T-cell (primary cell): Measurements from ENCODE around the gene NDC1. TPM values are rescaled to one million over a fixed set of nuclear protein-coding genes. Genes with fewer than 3 reads are reported as not detected.
A peak's percentile ranks its signal among the peaks of the same experiment; 100 is the strongest.
"Not testable (repeated sequence)": the region's sequence is repeated elsewhere in the genome, so short reads cannot be mapped to it uniquely, and the experiment has no call there.

Source experiments
- ATAC-seq, 4 experiments: fragments of 200-7000 bp in 3 of 4; fragments of 150-1000 bp in 1 of 4; cut with Tn5 transposase; replicated peaks in 1 of 4; 1 replicate in 3 of 4; 2 replicates in 1 of 4; pipeline ENCODE4 v1.10.0; 2021; ENCODE audit warnings: moderate library complexity in 3 of 4, mild to moderate bottlenecking in 2 of 4, moderate number of reproducible peaks in 1 of 4
- CTCF ChIA-PET, 2 donors: fragments of 300-600 bp; sonication (Branson Sonifier 250); formaldehyde crosslinking; loops; one replicate each; lab custom pipeline; 2022; ENCODE audit warnings: antibody characterized with exemption in 2 of 2; lab: Charles Lee
- POLR2A ChIA-PET, 2 donors: fragments of 300-600 bp; sonication (Branson Sonifier 250); formaldehyde crosslinking; loops; one replicate each; lab custom pipeline; 2022; ENCODE audit warnings: antibody characterized with exemption in 2 of 2; lab: Charles Lee
- DNase-seq, 35 experiments: peaks; one replicate each; pipeline versions ENCODE4 v3.0.0 to v3.0.0-alpha.2; 2013 to 2023
- H3K27ac ChIP-seq: one replicate; pipeline ENCODE4 v1.5.1; 2013; ENCODE audit warnings: low read length
- H3K27me3 ChIP-seq, 2 experiments: replicated peaks in 1 of 2; 1 replicate in 1 of 2; 2 replicates in 1 of 2; pipeline versions ENCODE4 v1.6.1 to v1.7.0; 2013; ENCODE audit warnings: low read length in 1 of 2, mixed read lengths in 1 of 2; ENCODE audit not compliant: control insufficient read depth in 2 of 2, insufficient read depth in 2 of 2; ENCODE audit errors: extremely low read depth in 1 of 2
- H3K36me3 ChIP-seq, 2 donors: 1 replicate in 1 of 2; 2 replicates in 1 of 2; pipeline versions ENCODE4 v1.6.1 to v1.7.0; 2013; ENCODE audit warnings: low read length in 1 of 2; ENCODE audit not compliant: control insufficient read depth in 2 of 2, insufficient read depth in 1 of 2; ENCODE audit errors: extremely low read depth in 1 of 2
- H3K4me1 ChIP-seq, 2 experiments: 1 replicate in 1 of 2; 2 replicates in 1 of 2; pipeline versions ENCODE4 v1.6.1 to v1.7.0; 2013; ENCODE audit warnings: low read length in 2 of 2, mixed read lengths in 1 of 2; ENCODE audit not compliant: insufficient read depth in 2 of 2, control insufficient read depth in 1 of 2; ENCODE audit errors: extremely low read depth in 1 of 2
- H3K4me3 ChIP-seq, 2 donors: 1 replicate in 1 of 2; 2 replicates in 1 of 2; pipeline versions ENCODE4 v1.5.1 to v1.7.0; 2013; ENCODE audit warnings: mild to moderate bottlenecking in 2 of 2, low read length in 1 of 2, moderate library complexity in 1 of 2; ENCODE audit not compliant: control insufficient read depth in 1 of 2; ENCODE audit errors: extremely low read depth in 1 of 2
- H3K9me3 ChIP-seq: 2 replicates; pipeline ENCODE4 v1.7.0; 2013
- H3K27ac Mint-ChIP-seq, 2 donors: one replicate each; pipeline ENCODE4 v1.8.0; 2020 to 2021; ENCODE audit warnings: mild to moderate bottlenecking in 2 of 2, mixed read lengths in 2 of 2
- H3K27me3 Mint-ChIP-seq, 2 donors: one replicate each; pipeline ENCODE4 v1.8.0; 2021 to 2022; ENCODE audit warnings: mixed read lengths in 2 of 2
- H3K36me3 Mint-ChIP-seq: one replicate; pipeline ENCODE4 v1.8.0; 2021; ENCODE audit warnings: mixed read lengths
- H3K4me1 Mint-ChIP-seq, 3 donors: one replicate each; pipeline ENCODE4 v1.8.0; 2020 to 2022; ENCODE audit warnings: mixed read lengths in 3 of 3, mild to moderate bottlenecking in 1 of 3
- H3K4me3 Mint-ChIP-seq, 3 donors: one replicate each; pipeline ENCODE4 v1.8.0; 2020 to 2022; ENCODE audit warnings: mild to moderate bottlenecking in 3 of 3, mixed read lengths in 3 of 3, moderate library complexity in 3 of 3
- H3K9me3 Mint-ChIP-seq, 3 donors: one replicate each; pipeline ENCODE4 v1.8.0; 2020 to 2022; ENCODE audit warnings: mixed read lengths in 3 of 3
- WGBS: methylation state at CpG from one replicate; pipeline ENCODE4 v1.1.5; 2013; ENCODE audit warnings: missing lambda C conversion rate; ENCODE audit not compliant: insufficient coverage; 5-methylcytosine and 5-hydroxymethylcytosine counted together
- total RNA-seq, 35 experiments: library from RNA in 6 of 35; stranded (reverse) in 6 of 35; fragments of 120-200 nt in 1 of 35; gene quantifications; one replicate each; pipeline versions ENCODE4 v1.2.1 to v1.2.4 and lab custom pipeline; 2013 to 2026

Gene NDC1
- total RNA-seq, 5 donors from 2014 or later (not counting 1 experiment from before 2014, with no cell fraction given): 5.6 to 13.3 (median 12.2) TPM

DNA sequence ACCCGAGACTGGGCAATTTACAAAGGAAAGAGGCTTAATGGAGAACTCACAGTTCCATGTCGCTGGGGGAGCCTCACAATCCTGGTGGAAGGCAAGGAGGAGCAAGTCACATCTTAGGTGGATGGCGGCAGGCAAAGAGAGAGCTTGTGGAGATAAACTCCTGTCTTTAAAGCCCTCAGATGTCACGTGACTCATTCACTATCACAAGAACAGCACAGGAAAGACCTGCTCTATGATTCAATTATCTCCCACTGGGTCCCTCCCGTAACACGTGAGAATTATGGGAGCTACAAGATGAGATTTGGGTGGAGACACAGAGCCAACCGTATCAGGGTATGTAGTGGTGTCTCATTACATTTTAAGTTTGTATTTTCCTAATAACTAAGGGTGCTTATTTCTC lies 77.6 kb downstream of the NDC1 start:
- H3K9me3 Mint-ChIP-seq, H3K4me1 Mint-ChIP-seq, H3K27ac Mint-ChIP-seq, H3K27ac ChIP-seq, CTCF ChIA-PET, H3K27me3 Mint-ChIP-seq, H3K36me3 ChIP-seq, H3K9me3 ChIP-seq, POLR2A ChIA-PET, H3K27me3 ChIP-seq, H3K4me1 ChIP-seq, DNase-seq, ATAC-seq, H3K4me3 ChIP-seq, H3K4me3 Mint-ChIP-seq: not testable (repeated sequence)
- WGBS: 100% methylated on average over 2 of the region's 7 CpGs
- peaks cover 43% of the 10 kb centered on the region for H3K36me3 Mint-ChIP-seq

DNA sequence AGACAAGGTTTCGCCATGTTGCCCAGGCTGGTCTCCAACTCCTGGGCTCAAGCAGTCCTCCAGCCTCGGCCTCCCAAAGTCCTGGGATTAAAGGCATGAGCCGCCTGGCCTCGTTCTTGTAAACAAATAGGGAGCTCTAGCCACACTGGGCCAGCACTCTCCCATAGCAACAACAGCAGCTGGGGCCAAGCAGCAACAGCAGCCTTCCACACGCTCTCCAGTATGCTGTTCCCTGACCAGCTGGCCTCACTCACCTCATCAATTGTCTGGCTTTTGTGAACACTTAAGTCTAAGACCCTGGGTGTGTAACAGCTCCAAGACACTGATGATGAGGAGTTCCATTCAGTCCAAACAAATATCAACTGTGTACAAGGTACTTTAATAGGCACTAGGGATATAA lies 82.2 kb downstream of the NDC1 start:
- Histone ChIP-seq H3K4me3 (no peak overlapping the region), H3K36me3 (no peaks in the 10 kb centered on the region), H3K4me1 (no peaks in the 10 kb centered on the region), H3K27ac (no peak overlapping the region), H3K27me3 (no peaks in the 10 kb centered on the region), H3K9me3 (no peaks in the 10 kb centered on the region)
- Mint-ChIP-seq H3K36me3 (peaks cover 17% of the 10 kb centered on the region), H3K27me3 (no peaks in the 10 kb centered on the region), H3K4me1 (no peaks in the 10 kb centered on the region), H3K9me3 (no peaks in the 10 kb centered on the region), H3K27ac (no peak overlapping the region), H3K4me3 (no peak overlapping the region)
- DNase-seq (no peak), ATAC-seq (no peak)
- WGBS: 92% methylated on average over 5 of the region's 5 CpGs
- CTCF ChIA-PET: no interaction called here
- POLR2A ChIA-PET: no interaction called here

DNA sequence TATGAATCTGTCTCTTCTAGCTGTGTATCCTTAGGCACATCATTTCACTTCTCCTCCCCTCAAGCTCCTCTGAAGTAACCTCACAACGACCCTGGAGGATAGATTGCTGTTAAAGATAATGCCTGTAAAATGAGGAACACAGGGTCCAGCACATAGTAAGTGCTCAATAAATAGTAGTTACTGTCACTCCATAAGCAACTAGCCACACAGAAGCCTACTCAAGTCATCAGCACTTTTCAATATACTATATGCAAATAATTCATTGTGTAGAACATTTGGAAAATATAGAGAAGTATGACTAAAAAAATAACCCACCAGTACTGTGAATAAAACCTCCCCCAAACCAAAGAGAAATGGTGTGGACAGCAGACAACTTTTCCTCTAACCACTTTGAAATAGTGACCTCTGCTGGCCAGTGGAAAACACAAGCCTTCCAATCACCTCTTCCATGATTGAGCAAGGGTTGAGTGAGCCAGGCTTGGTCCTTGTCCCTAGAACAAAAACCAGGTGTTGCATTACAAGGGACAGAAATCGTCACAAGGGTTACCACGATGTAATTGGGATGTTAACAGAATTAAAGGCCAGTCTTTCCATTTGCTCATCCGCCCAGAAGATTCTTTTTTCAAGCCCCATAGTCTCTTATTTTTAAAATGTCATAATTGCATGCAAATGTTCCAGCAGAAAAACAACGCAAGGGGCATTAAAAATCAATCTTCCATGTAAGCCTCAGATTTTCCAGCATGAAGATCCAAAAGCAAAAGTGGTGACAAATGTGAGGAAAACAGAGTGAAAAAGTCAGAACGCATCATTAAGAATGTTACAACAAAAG lies 83.4 kb downstream of the NDC1 start:
- no CpG with 5 or more reads among the region's 6 CpGs for WGBS
- Mint-ChIP-seq H3K27ac (no peak overlapping the region), H3K4me3 (no peak overlapping the region), H3K4me1 (no peaks in the 10 kb centered on the region), H3K27me3 (no peaks in the 10 kb centered on the region), H3K9me3 (no peaks in the 10 kb centered on the region), H3K36me3 (peaks cover 10% of the 10 kb centered on the region)
- H3K9me3 ChIP-seq: no peaks in the 10 kb centered on the region
- no peaks in the 10 kb centered on the region for H3K4me1 ChIP-seq
- DNase-seq (peak in 5 of 35 experiments; percentile 9 to 53 (median 12)), ATAC-seq (no peak)
- H3K27me3 ChIP-seq: no peaks in the 10 kb centered on the region
- no peaks in the 10 kb centered on the region for H3K36me3 ChIP-seq
- no peak overlapping the region for H3K27ac ChIP-seq
- ChIA-PET POLR2A (no interaction called here), CTCF (interaction anchor here in 1 of 2 donors (0.7 kb wide), 2 partner anchors 8 to 61 kb away, joined by 3 to 7 read pairs; no protein-coding TSS in a partner anchor)
- H3K4me3 ChIP-seq: no peak overlapping the region

DNA sequence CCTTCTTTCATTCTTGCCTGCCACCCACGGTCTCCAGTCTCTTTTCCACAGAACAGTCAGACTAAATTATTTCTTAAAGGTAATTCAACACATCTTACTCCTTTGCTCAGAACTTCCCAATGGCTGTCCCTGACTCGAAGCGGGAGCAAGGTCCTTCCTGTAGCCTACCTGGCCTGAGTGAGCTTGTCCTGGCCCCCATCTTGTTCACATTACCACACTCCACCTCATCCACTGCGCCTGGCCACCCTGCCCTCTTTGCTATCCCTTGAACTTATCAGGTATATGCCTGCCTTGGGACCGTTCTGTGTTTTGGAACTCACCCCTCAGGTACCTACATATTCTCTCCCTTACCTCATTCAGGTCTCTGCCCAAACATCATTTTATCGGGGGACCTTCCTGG lies 85.8 kb downstream of the NDC1 start:
- Histone ChIP-seq H3K27me3 (peaks cover 0 to 3% of the 10 kb centered on the region in 2 experiments), H3K36me3 (no peaks in the 10 kb centered on the region), H3K4me3 (no peak overlapping the region), H3K4me1 (no peaks in the 10 kb centered on the region), H3K27ac (no peak overlapping the region), H3K9me3 (no peaks in the 10 kb centered on the region)
- H3K9me3 Mint-ChIP-seq: no peaks in the 10 kb centered on the region
- H3K4me3 Mint-ChIP-seq: no peak overlapping the region
- ATAC-seq (no peak), DNase-seq (no peak)
- ChIA-PET CTCF (no interaction called here), POLR2A (no interaction called here)
- 79% methylated on average over 5 of the region's 6 CpGs for WGBS
- no peak overlapping the region for H3K27ac Mint-ChIP-seq
- H3K4me1 Mint-ChIP-seq: no peaks in the 10 kb centered on the region
- H3K36me3 Mint-ChIP-seq: no peaks in the 10 kb centered on the region
- H3K27me3 Mint-ChIP-seq: peaks cover 5% of the 10 kb centered on the region in 2 donors

DNA sequence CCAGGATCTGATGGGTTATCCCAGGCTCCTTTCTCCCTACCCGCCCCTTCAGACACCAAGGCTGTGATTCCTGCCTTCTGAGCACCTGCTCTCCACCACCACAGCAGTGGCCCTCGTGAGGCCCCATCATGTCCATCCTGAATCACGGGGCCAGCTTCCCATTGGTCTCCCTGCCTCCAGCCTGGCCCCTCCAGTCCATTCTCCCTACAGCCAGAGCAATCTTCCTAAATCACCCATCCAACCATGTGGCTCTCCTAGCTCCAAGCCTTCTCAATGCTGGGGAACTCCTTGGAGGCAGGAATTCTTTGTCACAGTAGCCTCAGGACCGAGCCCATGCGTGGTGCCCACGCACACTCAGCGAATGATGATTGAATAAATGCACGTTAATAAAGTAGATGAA lies 90.3 kb downstream of the NDC1 start:
- peaks cover under 1 to 3% of the 10 kb centered on the region in 2 experiments for H3K27me3 ChIP-seq
- ATAC-seq (no peak), DNase-seq (no peak)
- no peaks in the 10 kb centered on the region for H3K4me1 ChIP-seq
- H3K27ac Mint-ChIP-seq: no peak overlapping the region
- peaks cover under 1 to 6% (median 1%) of the 10 kb centered on the region in 3 donors for H3K9me3 Mint-ChIP-seq
- CTCF ChIA-PET: no interaction called here
- 80% methylated on average over 6 of the region's 8 CpGs for WGBS
- H3K4me3 ChIP-seq: no peak overlapping the region
- H3K36me3 Mint-ChIP-seq: no peaks in the 10 kb centered on the region
- H3K36me3 ChIP-seq: no peaks in the 10 kb centered on the region
- no peaks in the 10 kb centered on the region for H3K9me3 ChIP-seq
- POLR2A ChIA-PET: no interaction called here
- no peaks in the 10 kb centered on the region for H3K4me1 Mint-ChIP-seq
- H3K27ac ChIP-seq: no peak overlapping the region
- H3K27me3 Mint-ChIP-seq: peaks cover 17 to 18% of the 10 kb centered on the region in 2 donors
- no peak overlapping the region for H3K4me3 Mint-ChIP-seq

DNA sequence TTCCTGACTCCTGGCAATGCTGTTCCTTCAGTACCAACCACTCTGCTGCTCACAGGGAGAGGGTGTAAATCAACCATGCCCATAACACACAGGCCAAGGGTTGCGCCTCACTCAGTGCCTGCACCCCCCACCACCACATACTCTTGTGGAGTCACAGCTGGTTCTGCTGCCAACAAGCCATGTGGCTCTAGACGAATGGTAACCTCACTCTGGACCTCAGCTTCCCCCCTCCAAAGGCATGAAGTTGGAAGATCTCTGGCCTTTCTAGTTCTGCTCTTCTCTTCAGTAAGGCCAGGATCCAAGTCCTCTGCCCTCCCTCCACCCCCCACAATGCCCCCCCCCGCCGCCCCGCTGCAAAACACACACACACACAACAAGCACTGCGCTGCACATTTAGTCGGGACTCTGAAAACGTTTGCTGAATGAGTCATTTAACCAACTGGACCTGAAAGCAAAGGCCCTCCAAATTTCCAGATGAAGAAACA lies 97.4 kb downstream of the NDC1 start:
- ChIA-PET CTCF (no interaction called here), POLR2A (no interaction called here)
- Histone ChIP-seq H3K27ac (no peak overlapping the region), H3K4me3 (no peak overlapping the region), H3K36me3 (no peaks in the 10 kb centered on the region), H3K4me1 (peaks cover 0 to 11% of the 10 kb centered on the region in 2 experiments), H3K27me3 (peaks cover 2 to 36% of the 10 kb centered on the region in 2 experiments), H3K9me3 (no peaks in the 10 kb centered on the region)
- Mint-ChIP-seq H3K4me1 (peaks cover 0 to 8% (median 7%) of the 10 kb centered on the region in 3 donors), H3K9me3 (peaks cover 3 to 9% (median 3%) of the 10 kb centered on the region in 3 donors), H3K4me3 (peak overlapping the region in 2 of 3 donors; percentile 29 to 41), H3K36me3 (no peaks in the 10 kb centered on the region), H3K27me3 (peaks cover 34 to 51% of the 10 kb centered on the region in 2 donors), H3K27ac (no peak overlapping the region)
- WGBS: 57% methylated on average over 3 of the region's 8 CpGs
- DNase-seq (no peak), ATAC-seq (no peak)
